Thyroid gland (tissue), 4 donors: ENCODE measurements around the gene ARHGAP12.

Experiments used
- POLR2A ChIP-seq, 2 donors: fragments of 450-650 bp; IDR thresholded peaks; one replicate each; pipeline ENCODE4 v1.6.1; 2017; ENCODE audit warnings: antibody characterized with exemption in 2 of 2, mild to moderate bottlenecking in 2 of 2, moderate library complexity in 1 of 2
- TF ChIP-seq, protein P1 (sequence below), 6 experiments: fragments of 200-600 bp in 3 of 6; fragments of 450-650 bp in 3 of 6; sonication (generic) in 3 of 6; IDR thresholded peaks; one replicate each; pipeline ENCODE4 v1.5.1; 2016 to 2019; ENCODE audit warnings: antibody characterized with exemption in 6 of 6, mild to moderate bottlenecking in 2 of 6, inconsistent platforms in 1 of 6, moderate library complexity in 1 of 6

DNA sequence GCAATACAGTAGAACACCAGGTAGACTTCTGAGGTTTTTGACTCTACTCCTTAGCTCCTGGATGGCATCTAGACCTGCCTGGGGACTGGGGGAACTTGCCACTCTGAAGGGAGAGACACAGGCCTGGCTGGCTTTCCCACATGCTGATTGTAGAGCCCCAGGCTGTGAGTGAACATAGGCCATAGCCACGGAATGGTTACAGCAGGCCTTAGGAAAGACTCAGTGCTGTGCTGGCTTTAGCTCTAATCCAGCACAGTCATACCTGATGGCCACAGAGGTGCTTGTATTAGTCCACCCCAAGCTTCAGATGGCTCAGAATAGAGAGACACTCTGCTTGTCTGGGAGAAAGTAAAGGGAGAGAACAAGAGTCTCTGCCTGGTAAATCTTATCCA is 35.0 kb upstream of the ARHGAP12 start:
- TF ChIP-seq, protein P1, sequence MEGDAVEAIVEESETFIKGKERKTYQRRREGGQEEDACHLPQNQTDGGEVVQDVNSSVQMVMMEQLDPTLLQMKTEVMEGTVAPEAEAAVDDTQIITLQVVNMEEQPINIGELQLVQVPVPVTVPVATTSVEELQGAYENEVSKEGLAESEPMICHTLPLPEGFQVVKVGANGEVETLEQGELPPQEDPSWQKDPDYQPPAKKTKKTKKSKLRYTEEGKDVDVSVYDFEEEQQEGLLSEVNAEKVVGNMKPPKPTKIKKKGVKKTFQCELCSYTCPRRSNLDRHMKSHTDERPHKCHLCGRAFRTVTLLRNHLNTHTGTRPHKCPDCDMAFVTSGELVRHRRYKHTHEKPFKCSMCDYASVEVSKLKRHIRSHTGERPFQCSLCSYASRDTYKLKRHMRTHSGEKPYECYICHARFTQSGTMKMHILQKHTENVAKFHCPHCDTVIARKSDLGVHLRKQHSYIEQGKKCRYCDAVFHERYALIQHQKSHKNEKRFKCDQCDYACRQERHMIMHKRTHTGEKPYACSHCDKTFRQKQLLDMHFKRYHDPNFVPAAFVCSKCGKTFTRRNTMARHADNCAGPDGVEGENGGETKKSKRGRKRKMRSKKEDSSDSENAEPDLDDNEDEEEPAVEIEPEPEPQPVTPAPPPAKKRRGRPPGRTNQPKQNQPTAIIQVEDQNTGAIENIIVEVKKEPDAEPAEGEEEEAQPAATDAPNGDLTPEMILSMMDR (IDR thresholded peaks at IDR 0.05) = no peak
- no peak for TF ChIP-seq POLR2A (IDR thresholded peaks at IDR 0.05)
